GM18499 (cell line): Measurements from ENCODE around the gene PTGIR.

ENCODE experiments used
- ATAC-seq: cut with Tn5 transposase; IDR thresholded peaks from one replicate; pipeline ENCODE4 v1.9.1; 2021; ENCODE audit warnings: moderate number of reproducible peaks; ENCODE audit not compliant: insufficient read depth, unreplicated experiment

Gene PTGIR

GRCh38 chr19:46616631-46617322 lies 8.1 kb downstream of the PTGIR start:
- no peak for ATAC-seq

- ATAC-seq: no peak
Observed at GRCh38 chr19:46615966-46616365, 8.9 kb downstream of the PTGIR start.

GRCh38 chr19:46614114-46614722 lies 10.7 kb downstream of the PTGIR start:
- no peak for ATAC-seq

GRCh38 chr19:46613525-46613924 lies 11.4 kb downstream of the PTGIR start:
- no peak for ATAC-seq

- no peak for ATAC-seq
Observed at GRCh38 chr19:46611776-46612175, 13.1 kb downstream of the PTGIR start.

- ATAC-seq: no peak
Observed at GRCh38 chr19:46610851-46611770, 13.8 kb downstream of the PTGIR start.

- ATAC-seq: no peak
Observed at GRCh38 chr19:46610413-46610775, 14.5 kb downstream of the PTGIR start.

- no peak for ATAC-seq
Observed at GRCh38 chr19:46609511-46610412, 15.1 kb downstream of the PTGIR start.

GRCh38 chr19:46608581-46609345 lies 16.1 kb downstream of the PTGIR start:
- no peak for ATAC-seq

- ATAC-seq: no peak
Observed at GRCh38 chr19:46608178-46608577, 16.7 kb downstream of the PTGIR start.

GRCh38 chr19:46607448-46607841 lies 17.4 kb downstream of the PTGIR start:
- no peak for ATAC-seq

GRCh38 chr19:46606681-46607447 lies 18.0 kb downstream of the PTGIR start:
- no peak for ATAC-seq

- no peak for ATAC-seq
Observed at GRCh38 chr19:46606019-46606418, 18.9 kb downstream of the PTGIR start.

GRCh38 chr19:46605356-46605821 lies 19.5 kb downstream of the PTGIR start:
- no peak for ATAC-seq

- ATAC-seq: no peak
Observed at GRCh38 chr19:46604781-46605355, 20.0 kb downstream of the PTGIR start.

- ATAC-seq: no peak
Observed at GRCh38 chr19:46603752-46604231, 21.1 kb downstream of the PTGIR start.

- ATAC-seq: no peak
Observed at GRCh38 chr19:46603195-46603637, 21.7 kb downstream of the PTGIR start.
